Measurements from ENCODE around the gene SUSD1. TPM values are rescaled to one million over a fixed set of nuclear protein-coding genes. Genes with fewer than 3 reads are reported as not detected.
"Not testable (repeated sequence)": the region's sequence is repeated elsewhere in the genome, so short reads cannot be mapped to it uniquely, and the experiment has no call there.

The SUSD1 gene
- total RNA-seq, 1 experiment from 2014 or later: 3.3 TPM

DNA sequence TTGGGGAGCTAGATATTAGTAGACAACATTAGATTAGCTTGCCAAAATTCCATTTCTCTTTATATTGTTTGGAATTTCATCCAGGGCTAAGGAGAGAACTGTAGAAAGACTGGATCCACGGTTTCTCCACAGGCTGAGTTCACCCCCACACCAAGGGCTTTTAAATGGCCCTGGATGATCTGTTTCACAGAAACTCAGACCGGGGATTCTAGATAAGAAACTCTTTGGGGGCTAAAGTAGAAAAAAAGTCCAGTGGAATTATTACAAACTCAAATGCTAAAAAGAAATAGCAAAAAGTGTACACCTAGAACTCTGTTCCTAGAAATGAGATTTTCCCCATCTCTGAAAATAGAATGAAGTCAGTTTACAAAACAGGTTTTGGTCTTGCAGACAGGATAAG lies 80.9 kb downstream of the SUSD1 start:
- Histone ChIP-seq H3K9me3 (no peaks in the 10 kb centered on the region), H3K4me3 (no peak overlapping the region), H3K36me3 (no peaks in the 10 kb centered on the region), H3K27me3 (no peaks in the 10 kb centered on the region)
- no peak for DNase-seq

DNA sequence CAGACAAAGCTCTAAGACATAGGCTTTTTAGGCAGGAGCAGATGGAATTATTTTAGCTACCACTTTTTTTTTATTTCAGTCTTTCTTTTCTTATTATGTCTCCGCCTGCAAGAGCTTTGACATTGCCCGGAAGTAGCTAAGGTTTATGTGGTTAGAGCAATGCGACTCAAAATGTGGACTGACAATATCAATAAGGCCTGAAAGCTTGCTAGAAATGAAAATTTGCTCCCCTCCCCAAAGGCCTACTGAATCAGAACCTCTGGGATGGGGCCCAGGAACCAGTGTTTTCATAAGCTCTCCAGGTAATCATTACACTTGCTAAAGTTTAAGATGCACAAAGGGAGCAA lies 81.3 kb downstream of the SUSD1 start:
- no peaks in the 10 kb centered on the region for H3K36me3 ChIP-seq
- DNase-seq: no peak

GRCh38 chr9:112093147-112093869 lies 81.8 kb downstream of the SUSD1 start:
- no peak for DNase-seq
- Histone ChIP-seq H3K27me3 (no peaks in the 10 kb centered on the region), H3K36me3 (no peaks in the 10 kb centered on the region), H3K9me3 (no peaks in the 10 kb centered on the region), H3K4me3 (no peak overlapping the region)

More for the DNA sequence above, 81.3 kb downstream of the SUSD1 start:
- H3K27me3 ChIP-seq: no peaks in the 10 kb centered on the region
- no peaks in the 10 kb centered on the region for H3K9me3 ChIP-seq
- no peak overlapping the region for H3K4me3 ChIP-seq

- no peaks in the 10 kb centered on the region for H3K36me3 ChIP-seq
- H3K9me3 ChIP-seq: no peaks in the 10 kb centered on the region
- DNase-seq: no peak
- no peak overlapping the region for H3K4me3 ChIP-seq
- no peaks in the 10 kb centered on the region for H3K27me3 ChIP-seq
Observed at GRCh38 chr9:112091810-112092209, 83.3 kb downstream of the SUSD1 start.

DNA sequence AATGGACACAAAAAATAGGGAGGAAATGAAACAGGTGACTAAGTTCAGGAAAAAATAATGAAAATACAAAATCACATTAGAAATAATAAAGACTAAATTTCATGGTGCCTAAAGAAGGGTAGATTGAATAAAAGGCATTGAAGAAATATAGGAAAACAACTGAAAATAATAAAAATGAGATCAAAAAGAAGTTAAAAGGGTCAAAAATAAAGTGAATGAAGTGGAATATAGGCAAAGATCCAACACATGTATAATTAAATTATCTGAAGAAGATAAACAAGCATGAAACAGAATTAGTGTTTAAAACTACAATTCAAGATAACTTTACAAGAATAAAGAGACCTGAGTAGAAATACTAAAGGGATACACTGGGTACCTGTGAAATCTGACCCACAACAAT lies 87.6 kb downstream of the SUSD1 start:
- no peaks in the 10 kb centered on the region for H3K36me3 ChIP-seq
- DNase-seq: no peak
- H3K27me3 ChIP-seq: no peaks in the 10 kb centered on the region
- no peaks in the 10 kb centered on the region for H3K9me3 ChIP-seq
- no peak overlapping the region for H3K4me3 ChIP-seq

- no peak for DNase-seq
- Histone ChIP-seq H3K9me3 (no peaks in the 10 kb centered on the region), H3K36me3 (no peaks in the 10 kb centered on the region), H3K4me3 (no peak overlapping the region), H3K27me3 (no peaks in the 10 kb centered on the region)
Observed at GRCh38 chr9:112086627-112087026, 88.5 kb downstream of the SUSD1 start.

DNA sequence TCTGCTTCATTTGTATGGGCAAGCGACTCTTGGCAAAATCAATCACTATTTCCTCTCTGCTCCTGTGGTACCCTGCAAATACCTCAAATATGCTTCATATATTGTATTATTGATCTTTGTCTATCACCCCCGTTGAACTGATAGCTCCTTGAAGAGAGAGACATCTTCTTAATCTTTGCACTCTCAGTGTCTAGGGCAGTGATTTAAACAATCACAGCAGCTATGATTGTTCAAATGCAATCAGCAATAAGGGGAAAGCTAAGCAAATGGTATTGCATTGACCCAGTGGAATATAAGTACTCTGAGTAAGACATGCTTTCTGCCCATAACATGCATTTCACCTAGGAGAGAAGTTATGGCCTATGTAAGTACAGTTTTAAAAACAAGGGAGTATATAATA lies 90.2 kb downstream of the SUSD1 start:
- Histone ChIP-seq H3K27me3 (no peaks in the 10 kb centered on the region), H3K9me3 (no peaks in the 10 kb centered on the region), H3K36me3 (no peaks in the 10 kb centered on the region), H3K4me3 (no peak overlapping the region)
- DNase-seq: no peak

DNA sequence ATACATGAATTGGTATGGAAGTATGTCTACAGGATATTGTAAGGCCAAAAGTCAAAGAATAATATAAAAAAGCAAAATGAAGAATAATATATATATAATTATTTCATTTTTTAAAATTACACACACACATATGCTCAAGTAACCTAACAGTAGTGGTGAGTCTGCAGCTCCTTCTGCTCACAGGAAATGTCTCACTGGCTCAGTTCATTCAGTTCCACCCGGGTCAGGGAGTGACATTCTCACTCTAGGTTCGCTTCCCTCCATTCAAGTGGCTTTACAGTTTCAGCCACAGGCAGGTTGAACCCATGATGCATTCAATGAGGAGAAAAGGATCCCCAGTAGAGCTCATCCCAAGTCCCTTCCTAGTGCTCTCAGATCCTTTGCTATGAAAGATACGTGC lies 90.8 kb downstream of the SUSD1 start:
- no peak for DNase-seq
- Histone ChIP-seq H3K36me3 (no peaks in the 10 kb centered on the region), H3K9me3 (no peaks in the 10 kb centered on the region), H3K27me3 (no peaks in the 10 kb centered on the region), H3K4me3 (no peak overlapping the region)

- no peak overlapping the region for H3K4me3 ChIP-seq
Observed at GRCh38 chr9:112081918-112082729, 93.0 kb downstream of the SUSD1 start.

DNA sequence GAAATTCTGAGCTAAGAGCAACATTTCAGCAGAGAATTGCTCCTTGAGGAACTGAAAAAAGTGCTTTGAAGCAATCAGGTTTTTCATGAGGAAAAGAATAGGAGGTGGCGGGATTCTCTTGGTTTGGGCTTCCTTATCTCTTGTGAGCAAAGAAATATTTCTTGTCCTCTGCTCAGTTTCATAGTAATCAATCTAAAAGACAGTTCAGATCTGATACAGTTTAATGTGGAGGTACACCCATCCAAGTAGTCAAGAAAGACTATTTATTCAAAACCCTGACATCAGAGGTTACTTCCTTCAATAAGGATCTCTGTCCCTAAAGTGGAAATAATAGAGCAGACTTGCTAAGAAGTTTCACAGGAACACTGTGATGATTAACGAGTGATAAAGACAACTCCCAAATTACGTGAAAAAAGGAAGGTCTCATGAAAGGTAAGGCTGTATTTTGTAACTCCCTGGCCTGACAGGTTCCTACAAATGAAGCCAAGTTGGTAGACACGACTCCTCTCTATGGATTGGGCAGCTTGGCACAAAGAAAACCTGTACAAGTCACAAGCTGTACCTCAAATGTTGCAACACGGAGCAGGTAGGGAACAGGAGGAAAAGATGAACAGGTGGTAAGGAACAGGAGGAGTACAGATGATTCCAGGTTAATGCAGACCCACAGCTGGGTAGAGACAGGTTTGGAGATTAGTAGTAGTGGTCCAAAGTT lies 94.1 kb downstream of the SUSD1 start:
- Histone ChIP-seq H3K27me3 (no peaks in the 10 kb centered on the region), H3K4me3 (no peak overlapping the region), H3K36me3 (no peaks in the 10 kb centered on the region), H3K9me3 (no peaks in the 10 kb centered on the region)
- DNase-seq: no peak

More at GRCh38 chr9:112081918-112082729, 93.0 kb downstream of the SUSD1 start:
- Histone ChIP-seq H3K9me3 (no peaks in the 10 kb centered on the region), H3K27me3 (no peaks in the 10 kb centered on the region), H3K36me3 (no peaks in the 10 kb centered on the region)
- DNase-seq: no peak

DNA sequence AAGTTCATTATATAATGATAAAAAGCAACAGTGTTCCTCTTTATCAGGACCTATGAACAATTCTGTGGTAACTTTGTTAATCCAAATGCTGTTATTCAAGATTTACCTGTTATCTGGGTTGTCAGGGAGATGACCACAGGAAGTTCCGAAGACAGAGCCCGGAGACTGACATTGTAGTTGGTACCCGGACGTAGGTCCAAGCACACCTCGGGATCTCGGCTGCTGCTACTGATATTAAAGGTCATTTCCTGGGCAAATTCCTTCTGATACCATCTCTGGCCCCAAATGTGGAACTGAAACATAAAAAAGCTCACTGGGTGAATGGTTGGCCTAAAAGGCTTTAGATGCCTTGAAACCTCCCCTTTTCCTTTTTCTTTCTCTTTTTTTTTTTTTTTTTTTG lies 96.7 kb downstream of the SUSD1 start:
- Histone ChIP-seq H3K27me3 (no peaks in the 10 kb centered on the region), H3K36me3 (no peaks in the 10 kb centered on the region; the same call in 1 of the 2 replicates), H3K9me3 (no peaks in the 10 kb centered on the region), H3K4me3 (no peak overlapping the region)
- no peak for DNase-seq

DNA sequence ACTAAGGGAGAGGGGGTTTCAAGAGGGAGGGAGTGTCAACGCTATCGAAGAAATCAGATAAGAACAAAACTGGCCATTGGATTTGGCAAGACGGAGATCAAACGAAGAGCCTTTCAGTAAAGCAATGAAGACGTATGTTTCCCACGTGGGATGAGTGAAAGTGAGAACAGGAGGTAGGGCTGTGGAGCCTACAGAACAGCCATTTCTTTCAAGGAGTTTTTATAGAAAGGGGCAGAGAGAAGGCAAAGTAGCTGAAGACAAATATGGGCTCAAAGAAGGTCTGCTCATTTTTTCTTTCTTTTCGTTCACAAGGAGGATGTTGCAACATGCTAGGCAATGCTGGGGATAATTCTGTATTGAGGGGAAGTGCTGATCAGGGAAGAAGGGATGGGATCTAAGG lies 98.3 kb downstream of the SUSD1 start:
- Histone ChIP-seq H3K27me3 (no peaks in the 10 kb centered on the region), H3K4me3 (no peak overlapping the region), H3K9me3 (no peaks in the 10 kb centered on the region), H3K36me3 (no peaks in the 10 kb centered on the region; the same call in 1 of the 2 replicates)
- no peak for DNase-seq

DNA sequence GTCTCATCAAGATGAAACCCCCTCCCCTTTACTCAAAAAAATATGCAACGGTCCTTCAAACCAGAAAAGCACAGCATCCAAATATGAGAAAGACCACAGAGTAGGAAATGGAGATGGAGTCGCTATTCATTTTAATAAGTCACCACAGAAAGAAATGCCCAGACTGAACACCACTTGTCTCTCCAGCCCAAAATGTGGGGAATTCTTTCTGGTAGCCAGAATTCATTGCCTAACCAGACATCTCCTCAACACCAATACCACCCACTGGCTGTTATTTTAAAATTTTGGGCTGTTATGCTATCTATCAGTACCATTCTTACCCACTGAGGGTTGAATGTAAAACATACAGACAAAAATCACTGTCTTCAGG lies 100.1 kb downstream of the SUSD1 start:
- Histone ChIP-seq H3K9me3 (no peaks in the 10 kb centered on the region), H3K4me3 (no peak overlapping the region), H3K36me3 (no peaks in the 10 kb centered on the region; the same call in 1 of the 2 replicates), H3K27me3 (no peaks in the 10 kb centered on the region)
- no peak for DNase-seq

GRCh38 chr9:112074250-112075008 lies 100.7 kb downstream of the SUSD1 start:
- Histone ChIP-seq H3K9me3 (no peaks in the 10 kb centered on the region), H3K27me3 (no peaks in the 10 kb centered on the region), H3K4me3 (no peak overlapping the region), H3K36me3 (no peaks in the 10 kb centered on the region; the same call in 1 of the 2 replicates)
- peak; percentile 66 for DNase-seq

DNA sequence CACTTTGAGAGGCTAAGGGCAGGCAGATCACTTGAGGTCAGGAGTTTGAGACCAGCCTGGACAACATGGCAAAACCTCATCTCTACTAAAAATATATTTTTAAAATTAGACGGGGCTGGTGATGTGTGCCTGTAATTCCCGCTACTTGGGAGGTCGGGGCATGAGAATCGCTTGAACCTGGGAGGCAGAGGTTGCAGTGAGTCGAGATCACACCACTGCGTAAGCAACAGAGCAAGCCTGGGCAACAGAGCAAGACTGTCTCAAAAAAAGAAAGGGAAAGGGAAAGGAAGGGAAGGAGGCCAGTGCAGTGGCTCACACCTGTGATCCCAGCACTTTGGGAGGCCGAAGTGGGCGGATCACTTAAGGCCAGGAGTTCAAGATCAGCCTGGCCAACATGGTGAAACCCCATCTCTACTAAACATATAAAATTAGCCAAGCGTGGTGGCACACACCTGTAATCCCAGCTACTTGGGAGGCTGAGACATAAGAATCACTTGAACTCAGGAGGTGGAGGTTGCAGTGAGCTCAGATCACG lies 101.4 kb downstream of the SUSD1 start:
- not testable (repeated sequence) for H3K4me3 ChIP-seq, H3K27me3 ChIP-seq, H3K36me3 ChIP-seq, H3K9me3 ChIP-seq, DNase-seq
